CD4-positive, alpha-beta T cell treated with Interferon gamma for 1 hour (primary cell): ENCODE results near the gene FAM170B.
A peak's percentile ranks its signal among the peaks of the same experiment; 100 is the strongest.

Experiments
- DNase-seq: peaks from one replicate; pipeline ENCODE4 v3.0.0-alpha.2; 2020

The FAM170B gene

GRCh38 chr10:49168831-49169500, 35.1 kb upstream of the FAM170B start:
- no peak for DNase-seq

- DNase-seq, result no peak
Observed at GRCh38 chr10:49168171-49168540, 34.3 kb upstream of the FAM170B start.

GRCh38 chr10:49167425-49168170, 33.8 kb upstream of the FAM170B start:
- no peak for DNase-seq

- no peak for DNase-seq
Observed at GRCh38 chr10:49166484-49167400, 32.9 kb upstream of the FAM170B start.

- no peak for DNase-seq
Observed at GRCh38 chr10:49165821-49166483, 32.1 kb upstream of the FAM170B start.

GRCh38 chr10:49165259-49165658, 31.4 kb upstream of the FAM170B start:
- no peak for DNase-seq

- DNase-seq, result peak; percentile 41
Observed at GRCh38 chr10:49164559-49165188, 30.9 kb upstream of the FAM170B start.

GRCh38 chr10:49163741-49164140, 29.9 kb upstream of the FAM170B start:
- DNase-seq, result no peak

- DNase-seq, result no peak
Observed at GRCh38 chr10:49162761-49163310, 29.0 kb upstream of the FAM170B start.

- no peak for DNase-seq
Observed at GRCh38 chr10:49162063-49162462, 28.2 kb upstream of the FAM170B start.

- no peak for DNase-seq
Observed at GRCh38 chr10:49161411-49161997, 27.7 kb upstream of the FAM170B start.

GRCh38 chr10:49160814-49161213, 27.0 kb upstream of the FAM170B start:
- no peak for DNase-seq

- DNase-seq, result no peak
Observed at GRCh38 chr10:49160110-49160509, 26.3 kb upstream of the FAM170B start.

GRCh38 chr10:49158915-49159314, 25.1 kb upstream of the FAM170B start:
- no peak for DNase-seq

GRCh38 chr10:49158404-49158803, 24.6 kb upstream of the FAM170B start:
- DNase-seq, result no peak

GRCh38 chr10:49157229-49157628, 23.4 kb upstream of the FAM170B start:
- DNase-seq, result no peak

- no peak for DNase-seq
Observed at GRCh38 chr10:49154641-49155040, 20.8 kb upstream of the FAM170B start.

- DNase-seq, result no peak
Observed at GRCh38 chr10:49153971-49154370, 20.1 kb upstream of the FAM170B start.

- no peak for DNase-seq
Observed at GRCh38 chr10:49153115-49153514, 19.3 kb upstream of the FAM170B start.

GRCh38 chr10:49152663-49153062, 18.8 kb upstream of the FAM170B start:
- DNase-seq, result no peak

GRCh38 chr10:49152037-49152436, 18.2 kb upstream of the FAM170B start:
- DNase-seq, result no peak

- no peak for DNase-seq
Observed at GRCh38 chr10:49151481-49151880, 17.7 kb upstream of the FAM170B start.
